Fibroblast of skin of back (primary cell): ENCODE results near the gene DGKH.
A peak's percentile ranks its signal among the peaks of the same experiment; 100 is the strongest.
"Not testable (repeated sequence)": the region's sequence is repeated elsewhere in the genome, so short reads cannot be mapped to it uniquely, and the experiment has no call there.

Experiments used
- DNase-seq: peaks from one replicate; pipeline ENCODE4 v3.0.0-alpha.2; 2013

Gene DGKH

GRCh38 chr13:42041684-42042035 is 6.8 kb upstream of the DGKH start:
- DNase-seq = peak; percentile 63

GRCh38 chr13:42043676-42044075 is 4.8 kb upstream of the DGKH start:
- no peak for DNase-seq

GRCh38 chr13:42046448-42046847 is 2.0 kb upstream of the DGKH start:
- no peak for DNase-seq

GRCh38 chr13:42047561-42048341 is 697 bp upstream of the DGKH start:
- DNase-seq = peak; percentile 67

- DNase-seq = peak; percentile 70
Observed at GRCh38 chr13:42048684-42049453, 421 bp downstream of the DGKH start.

- DNase-seq = no peak
Observed at GRCh38 chr13:42049454-42049813, 986 bp downstream of the DGKH start.

- no peak for DNase-seq
Observed at GRCh38 chr13:42054798-42055499, 6.5 kb downstream of the DGKH start.

- no peak for DNase-seq
Observed at GRCh38 chr13:42055500-42056085, 7.1 kb downstream of the DGKH start.

- DNase-seq = no peak
Observed at GRCh38 chr13:42056146-42056545, 7.7 kb downstream of the DGKH start.

GRCh38 chr13:42056583-42056982 is 8.1 kb downstream of the DGKH start:
- DNase-seq = no peak

GRCh38 chr13:42057918-42058530 is 9.6 kb downstream of the DGKH start:
- no peak for DNase-seq

GRCh38 chr13:42061943-42062342 is 13.5 kb downstream of the DGKH start:
- no peak for DNase-seq

GRCh38 chr13:42063105-42063504 is 14.7 kb downstream of the DGKH start:
- DNase-seq = no peak

- DNase-seq = no peak
Observed at GRCh38 chr13:42064259-42064658, 15.8 kb downstream of the DGKH start.

- no peak for DNase-seq
Observed at GRCh38 chr13:42064966-42065365, 16.5 kb downstream of the DGKH start.

- no peak for DNase-seq
Observed at GRCh38 chr13:42065414-42065813, 17.0 kb downstream of the DGKH start.

- DNase-seq = peak; percentile 90
Observed at GRCh38 chr13:42066542-42066941, 18.1 kb downstream of the DGKH start.

- DNase-seq = peak; percentile 17
Observed at GRCh38 chr13:42068886-42069285, 20.4 kb downstream of the DGKH start.

- DNase-seq = not testable (repeated sequence)
Observed at GRCh38 chr13:42070599-42070998, 22.2 kb downstream of the DGKH start.

- DNase-seq = not testable (repeated sequence)
Observed at GRCh38 chr13:42071179-42071578, 22.7 kb downstream of the DGKH start.

GRCh38 chr13:42071672-42072419 is 23.4 kb downstream of the DGKH start:
- peak; percentile 11 for DNase-seq

GRCh38 chr13:42073683-42074082 is 25.2 kb downstream of the DGKH start:
- DNase-seq = peak; percentile 69
